ENCODE data around the gene ANKK1. TPM values are rescaled to one million over a fixed set of nuclear protein-coding genes. Genes with fewer than 3 reads are reported as not detected.

ANKK1 gene
- total and polyA plus RNA-seq, 2 of the 8 experiments (the other 6 are each of a cell fraction or from before 2014, with no cell fraction given): 0.11 TPM; not detected in 1

GRCh38 chr11:113446938-113447337 is 59.4 kb downstream of the ANKK1 start:
- CTCF ChIA-PET (ENCODE audit: partially characterized antibody): interaction anchor here (1.6 kb wide), 1 partner anchor 31 kb away, joined by 4 read pairs; no protein-coding TSS in a partner anchor
- Histone ChIP-seq H3K27me3 (replicated peaks in 1 of 4; ENCODE audit: control insufficient read depth in 3 of 4, extremely low read depth in 1 of 4, insufficient read depth in 3 of 4, low read length in 3 of 4) (0 out of 7 replicates have a peak, but pooled peaks cover 0 to 2% (median 0%) of the 10 kb centered on the region in 4 experiments), H3K4me1 (replicated peaks in 1 of 4; ENCODE audit: control insufficient read depth in 3 of 4, insufficient read depth in 4 of 4, low read length in 3 of 4) (no peaks in the 10 kb centered on the region), H3K4me2 (ENCODE audit: insufficient read depth in 1 of 2, low read depth in 2 of 2, low read length in 2 of 2) (no peak overlapping the region), H2BK15ac (ENCODE audit: low read length) (no peak overlapping the region), H3K56ac (replicated peaks; ENCODE audit: insufficient read length, low read depth, low read length) (no peak overlapping the region), H4K20me1 (replicated peaks in 1 of 2; ENCODE audit: control insufficient read depth in 1 of 2, insufficient read depth in 2 of 2, low read length in 2 of 2) (no peaks in the 10 kb centered on the region), H3K79me2 (ENCODE audit: control insufficient read depth in 1 of 2, insufficient read depth in 2 of 2, low read length in 2 of 2) (no peaks in the 10 kb centered on the region), H2BK12ac (ENCODE audit: low read depth, low read length) (no peak overlapping the region), H3K4ac (replicated peaks; ENCODE audit: insufficient read length, low read depth, low read length) (no peak overlapping the region), H4K5ac (ENCODE audit: insufficient read length, low read depth, low read length) (no peak overlapping the region), H2BK120ac (replicated peaks; ENCODE audit: low read depth, low read length) (no peak overlapping the region), H3K23me2 (ENCODE audit: low read depth, low read length) (no peaks in the 10 kb centered on the region), H3K14ac (ENCODE audit: insufficient read length) (no peak overlapping the region), H3K9me3 (ENCODE audit: insufficient read depth in 2 of 2, low read depth in 1 of 2, low read length in 1 of 2) (no peaks in the 10 kb centered on the region), H2BK5ac (ENCODE audit: low read depth, low read length) (no peak overlapping the region), H3K79me1 (ENCODE audit: low read depth, low read length) (no peaks in the 10 kb centered on the region), H4K91ac (replicated peaks; ENCODE audit: insufficient read length, low read length) (no peak overlapping the region), H3K4me3 (ENCODE audit: extremely low read depth in 1 of 4, insufficient read depth in 2 of 4, low read depth in 3 of 4, low read length in 4 of 4) (no peak overlapping the region), H2BK20ac (ENCODE audit: low read length) (no peak overlapping the region), H3K36me3 (ENCODE audit: control insufficient read depth in 2 of 4, insufficient read depth in 4 of 4, low read length in 3 of 4) (no peaks in the 10 kb centered on the region), H3K9ac (replicated peaks in 1 of 4; ENCODE audit: extremely low read depth in 1 of 4, low read depth in 3 of 4, low read length in 3 of 4) (no peak overlapping the region), H3K27ac (ENCODE audit: low read depth, low read length) (no peak overlapping the region), H2AK5ac (ENCODE audit: low read depth, low read length) (no peak overlapping the region), H3K18ac (ENCODE audit: extremely low read depth, low read length) (no peak overlapping the region), H4K8ac (ENCODE audit: extremely low read depth, insufficient read depth, low read length) (no peak overlapping the region), H3K23ac (ENCODE audit: insufficient read length) (no peak overlapping the region), H2AFZ (ENCODE audit: low read length) (peak overlapping the region; percentile 39; the same call in 1 of the 2 replicates)
- POLR2A ChIA-PET (ENCODE audit: partially characterized antibody): no interaction called here
- no peak for FAIRE-seq
- DNase-seq (ENCODE audit: low read depth in 1 of 2, low spot score in 2 of 2): no peak
- WGBS, 2 experiments (ENCODE audit: extremely low coverage in 1 of 2, insufficient coverage in 1 of 2, insufficient read length in 1 of 2, insufficient replicate concordance in 2 of 2, low coverage in 1 of 2, low lambda C conversion rate in 2 of 2, missing lambda C conversion rate in 1 of 2): 85% methylated on average over 6 of the region's 6 CpGs; no CpG with 5 or more reads in 1 of the 2 experiments
- no peak for TF ChIP-seq MAFK (IDR thresholded peaks at IDR 0.05; ENCODE audit: low read depth, low read length)
- TF ChIP-seq BRCA1 (IDR thresholded peaks at IDR 0.05; ENCODE audit: low read depth, low read length): no peak
- no peak for TF ChIP-seq E2F6 (IDR thresholded peaks at IDR 0.05)
- no peak for TF ChIP-seq TAF1 (IDR thresholded peaks at IDR 0.05; ENCODE audit: low read depth, low read length)
- no peak for TF ChIP-seq POLR2AphosphoS5 (IDR thresholded peaks at IDR 0.05; ENCODE audit: low read depth, low read length)
- no peak for TF ChIP-seq TBP (IDR thresholded peaks at IDR 0.05; ENCODE audit: low read depth, low read length)
- no peak for TF ChIP-seq GABPA (IDR thresholded peaks at IDR 0.05; ENCODE audit: borderline replicate concordance, insufficient read depth, low read length)
